H9 (cell line): ENCODE measurements around the gene ADAM23. TPM values are rescaled to one million over a fixed set of nuclear protein-coding genes. Genes with fewer than 3 reads are reported as not detected.

Source experiments
- DNase-seq: peaks from one replicate; pipeline ENCODE4 v3.0.0-alpha.2; 2017
- H2AFZ ChIP-seq: one replicate; pipeline ENCODE4 v1.6.1; 2013; ENCODE audit warnings: mild to moderate bottlenecking, low read length, control low read depth, moderate library complexity
- H2AK5ac ChIP-seq: 2 replicates; pipeline ENCODE4 v1.6.1; 2013; ENCODE audit warnings: low read length, control low read depth, mixed read lengths; ENCODE audit not compliant: insufficient read length
- H2BK120ac ChIP-seq: one replicate; pipeline ENCODE4 v1.6.1; 2013; ENCODE audit warnings: low read depth, mild to moderate bottlenecking, low read length, control low read depth, inconsistent platforms; ENCODE audit not compliant: poor library complexity, severe bottlenecking
- H2BK12ac ChIP-seq: 2 replicates; pipeline ENCODE4 v1.6.1; 2013; ENCODE audit warnings: low read length, control low read depth, mixed read lengths, low read depth; ENCODE audit not compliant: insufficient read length
- H2BK15ac ChIP-seq: 2 replicates; pipeline ENCODE4 v1.6.1; 2013; ENCODE audit warnings: low read depth, low read length, control low read depth
- H2BK20ac ChIP-seq: one replicate; pipeline ENCODE4 v1.6.1; 2013; ENCODE audit warnings: low read depth, mild to moderate bottlenecking, low read length, control low read depth, inconsistent platforms; ENCODE audit not compliant: poor library complexity, severe bottlenecking
- H2BK5ac ChIP-seq: 2 replicates; pipeline ENCODE4 v1.6.1; 2013; ENCODE audit warnings: low read length, control low read depth, mixed read lengths; ENCODE audit not compliant: insufficient read length
- H3K14ac ChIP-seq: 2 replicates; pipeline ENCODE4 v1.6.1; 2013; ENCODE audit warnings: low read length, control low read depth; ENCODE audit not compliant: insufficient read depth
- H3K18ac ChIP-seq: 2 replicates; pipeline ENCODE4 v1.6.1; 2013; ENCODE audit warnings: low read depth, mild to moderate bottlenecking, mixed read lengths, low read length, control low read depth; ENCODE audit not compliant: insufficient read length
- H3K23ac ChIP-seq: 2 replicates; pipeline ENCODE4 v1.6.1; 2013; ENCODE audit warnings: low read length, control low read depth, mixed read lengths, low read depth; ENCODE audit not compliant: insufficient read length
- H3K23me2 ChIP-seq: 2 replicates; pipeline ENCODE4 v1.6.1; 2013; ENCODE audit warnings: low read depth, mild to moderate bottlenecking, mixed read lengths, low read length, control low read depth; ENCODE audit not compliant: insufficient read length, poor library complexity, severe bottlenecking
- H3K27ac ChIP-seq: 2 replicates; pipeline ENCODE4 v1.5.1; 2013; ENCODE audit warnings: low read length, control low read depth, mixed read lengths, low read depth; ENCODE audit not compliant: insufficient read length
- H3K27me3 ChIP-seq: 2 replicates; pipeline ENCODE4 v1.6.1; 2013; ENCODE audit warnings: low read length, control low read depth, inconsistent platforms; ENCODE audit not compliant: insufficient read depth
- H3K4ac ChIP-seq: 2 replicates; pipeline ENCODE4 v1.6.1; 2013; ENCODE audit warnings: low read depth, mild to moderate bottlenecking, control low read depth, inconsistent platforms, low read length, moderate library complexity
- H3K4me1 ChIP-seq: 2 replicates; pipeline ENCODE4 v1.6.1; 2013; ENCODE audit warnings: low read length, control low read depth, inconsistent platforms; ENCODE audit not compliant: insufficient read depth
- H3K4me2 ChIP-seq: 2 replicates; pipeline ENCODE4 v1.6.1; 2013; ENCODE audit warnings: low read length, control low read depth, mixed read lengths; ENCODE audit not compliant: insufficient read length, insufficient read depth
- H3K56ac ChIP-seq: 2 replicates; pipeline ENCODE4 v1.6.1; 2013; ENCODE audit warnings: low read depth, mild to moderate bottlenecking, mixed read lengths, low read length, control low read depth; ENCODE audit not compliant: insufficient read length
- H3K79me1 ChIP-seq: 2 replicates; pipeline ENCODE4 v1.6.1; 2013; ENCODE audit warnings: low read depth, mild to moderate bottlenecking, moderate library complexity, low read length, control low read depth, inconsistent platforms; ENCODE audit not compliant: insufficient read depth, poor library complexity, severe bottlenecking
- H3K79me2 ChIP-seq: 2 replicates; pipeline ENCODE4 v1.6.1; 2013; ENCODE audit warnings: low read length, control low read depth, inconsistent platforms; ENCODE audit not compliant: insufficient read depth
- H3K9ac ChIP-seq: 2 replicates; pipeline ENCODE4 v1.6.1; 2013; ENCODE audit warnings: low read length, control low read depth, mixed read lengths; ENCODE audit not compliant: insufficient read length; ENCODE audit errors: extremely low read depth
- H3K9me3 ChIP-seq: one replicate; pipeline ENCODE4 v1.6.1; 2013; ENCODE audit warnings: low read depth, low read length, inconsistent platforms; ENCODE audit not compliant: control insufficient read depth
- H3T11ph ChIP-seq: one replicate; pipeline ENCODE4 v1.6.1; 2013; ENCODE audit warnings: mild to moderate bottlenecking, low read length, control low read depth, inconsistent platforms
- H4K20me1 ChIP-seq: one replicate; pipeline ENCODE4 v1.6.1; 2013; ENCODE audit not compliant: control insufficient read depth, insufficient read length, insufficient read depth
- H4K5ac ChIP-seq: 2 replicates; pipeline ENCODE4 v1.6.1; 2013; ENCODE audit warnings: low read depth, mild to moderate bottlenecking, mixed read lengths, low read length, control low read depth; ENCODE audit not compliant: insufficient read length
- H4K8ac ChIP-seq: replicated peaks from 2 replicates; pipeline ENCODE4 v1.6.1; 2013; ENCODE audit warnings: low read length, control low read depth, mixed read lengths, low read depth; ENCODE audit not compliant: insufficient read length
- H4K91ac ChIP-seq: 2 replicates; pipeline ENCODE4 v1.6.1; 2013; ENCODE audit warnings: low read depth, mild to moderate bottlenecking, moderate library complexity, mixed read lengths, low read length, control low read depth; ENCODE audit not compliant: insufficient read length
- H3K27ac Mint-ChIP-seq, 3 experiments: 2 replicates in 2 of 3; 3 replicates in 1 of 3; pipeline ENCODE4 v1.8.0; 2020 to 2021; ENCODE audit warnings: mixed read lengths in 3 of 3, mild to moderate bottlenecking in 1 of 3, moderate library complexity in 1 of 3
- H3K27me3 Mint-ChIP-seq: 2 replicates; pipeline ENCODE4 v1.8.0; 2021; ENCODE audit warnings: low read depth, mild to moderate bottlenecking, moderate library complexity, mixed read lengths
- H3K36me3 Mint-ChIP-seq, 3 experiments: 2 replicates in 2 of 3; 3 replicates in 1 of 3; pipeline ENCODE4 v1.8.0; 2020 to 2021; ENCODE audit warnings: low read depth in 3 of 3, mixed read lengths in 3 of 3; ENCODE audit not compliant: insufficient read depth in 1 of 3
- H3K4me1 Mint-ChIP-seq, 2 experiments: 2 replicates each; pipeline ENCODE4 v1.8.0; 2020; ENCODE audit warnings: mixed read lengths in 2 of 2
- H3K4me3 Mint-ChIP-seq, 2 experiments: 2 replicates in 1 of 2; 3 replicates in 1 of 2; pipeline ENCODE4 v1.8.0; 2020 to 2021; ENCODE audit warnings: mild to moderate bottlenecking in 2 of 2, mixed read lengths in 2 of 2, moderate library complexity in 1 of 2
- H3K9me3 Mint-ChIP-seq, 2 experiments: 2 replicates in 1 of 2; 3 replicates in 1 of 2; pipeline ENCODE4 v1.8.0; 2020; ENCODE audit warnings: mild to moderate bottlenecking in 2 of 2, mixed read lengths in 2 of 2, moderate library complexity in 1 of 2
- CTCF ChIP-seq: fragments of 200-600 bp; sonication (generic); conservative IDR thresholded peaks from 3 replicates; pipeline ENCODE4 v1.8.0; 2021; ENCODE audit warnings: antibody characterized with exemption, mild to moderate bottlenecking
- WGBS: extraction: QIAGEN DNeasy Blood & Tissue Kit; methylation state at CpG from one replicate; pipeline ENCODE4 v1.1.7; 2013; ENCODE audit warnings: missing lambda C conversion rate, low lambda C conversion rate, mixed read lengths; ENCODE audit not compliant: insufficient read length; ENCODE audit errors: extremely low coverage; 5-methylcytosine and 5-hydroxymethylcytosine counted together
- total RNA-seq: library from RNA; stranded (reverse); gene quantifications from 2 replicates; pipeline ENCODE4 v1.2.1, GENCODE V29; 2021

The ADAM23 gene
- total RNA-seq, 1 experiment from 2014 or later = 21.4 TPM

- no peak overlapping the region for H3K18ac ChIP-seq
- H2BK5ac ChIP-seq = no peak overlapping the region
- no peak overlapping the region for H2BK20ac ChIP-seq
- no peaks in the 10 kb centered on the region for H4K20me1 ChIP-seq
- no peak overlapping the region for H3K4me2 ChIP-seq
- H4K5ac ChIP-seq = no peak overlapping the region
- DNase-seq = no peak
- no peak overlapping the region for H3K4ac ChIP-seq
- no peaks in the 10 kb centered on the region for H3K79me1 ChIP-seq
- H4K8ac ChIP-seq = no peak overlapping the region
- H3K9me3 Mint-ChIP-seq = peaks cover 4 to 11% of the 10 kb centered on the region in 2 experiments; a peak in 3 of 5 replicates
- no peaks in the 10 kb centered on the region for H3K27me3 ChIP-seq
- no peak overlapping the region for H4K91ac ChIP-seq
- H3K36me3 Mint-ChIP-seq = peaks cover 11 to 27% (median 17%) of the 10 kb centered on the region in 3 experiments
- no peak overlapping the region for H3K9ac ChIP-seq
- H3K23me2 ChIP-seq = no peaks in the 10 kb centered on the region
- H3K4me3 Mint-ChIP-seq = no peak overlapping the region
- WGBS = no CpG with 5 or more reads among the region's 4 CpGs
- H3K79me2 ChIP-seq = 0 out of 2 replicates have a peak, but pooled peaks cover 2% of the 10 kb centered on the region
- H2AFZ ChIP-seq = no peak overlapping the region
- no peak overlapping the region for H3K56ac ChIP-seq
- H3K4me1 Mint-ChIP-seq = peaks cover 6 to 8% of the 10 kb centered on the region in 2 experiments
- no peak overlapping the region for H3K27ac Mint-ChIP-seq
- peaks cover 5% of the 10 kb centered on the region; the same call in 1 of the 2 replicates for H3K4me1 ChIP-seq
- TF ChIP-seq CTCF = no peak
- H3K9me3 ChIP-seq = no peaks in the 10 kb centered on the region
- no peaks in the 10 kb centered on the region for H3K27me3 Mint-ChIP-seq
- H3T11ph ChIP-seq = no peak overlapping the region
- no peak overlapping the region for H3K23ac ChIP-seq
- no peak overlapping the region for H2BK12ac ChIP-seq
- no peak overlapping the region for H2AK5ac ChIP-seq
- no peak overlapping the region for H3K27ac ChIP-seq
- no peak overlapping the region for H2BK120ac ChIP-seq
- H3K14ac ChIP-seq = no peak overlapping the region
- H2BK15ac ChIP-seq = no peak overlapping the region
Measured at GRCh38 chr2:206480620-206481019, 37.3 kb downstream of the ADAM23 start.
